ENCODE measurements around the gene KCNK3. TPM values are rescaled to one million over a fixed set of nuclear protein-coding genes. Genes with fewer than 3 reads are reported as not detected.

KCNK3 gene
- total RNA-seq, 1 donor from 2014 or later, result not detected

- TF ChIP-seq CTCF (IDR thresholded peaks at IDR 0.05; ENCODE audit: unreplicated experiment), result no peak
- Mint-ChIP-seq H3K36me3 (ENCODE audit: low read depth, unreplicated experiment) (no peaks in the 10 kb centered on the region), H3K27ac (ENCODE audit: unreplicated experiment) (peak overlapping the region; percentile 14), H3K4me3 (ENCODE audit: unreplicated experiment) (no peak overlapping the region), H3K9me3 (ENCODE audit: unreplicated experiment) (no peaks in the 10 kb centered on the region), H3K4me1 (ENCODE audit: unreplicated experiment) (no peaks in the 10 kb centered on the region), H3K27me3 (ENCODE audit: unreplicated experiment) (peaks cover 12% of the 10 kb centered on the region)
- DNase-seq (ENCODE audit: low spot score), result no peak
These were observed 15.9 kb downstream of the KCNK3 start for GRCh38 chr2:26708457-26708856.

GRCh38 chr2:26709323-26710110, 17.0 kb downstream of the KCNK3 start:
- H3K27ac Mint-ChIP-seq (ENCODE audit: unreplicated experiment), result peak overlapping the region; percentile 14
- no peak for DNase-seq (ENCODE audit: low spot score)
- no peaks in the 10 kb centered on the region for H3K9me3 Mint-ChIP-seq (ENCODE audit: unreplicated experiment)
- no peaks in the 10 kb centered on the region for H3K36me3 Mint-ChIP-seq (ENCODE audit: low read depth, unreplicated experiment)
- peaks cover 9% of the 10 kb centered on the region for H3K27me3 Mint-ChIP-seq (ENCODE audit: unreplicated experiment)
- no peak for TF ChIP-seq CTCF (IDR thresholded peaks at IDR 0.05; ENCODE audit: unreplicated experiment)
- H3K4me3 Mint-ChIP-seq (ENCODE audit: unreplicated experiment), result no peak overlapping the region
- H3K4me1 Mint-ChIP-seq (ENCODE audit: unreplicated experiment), result no peaks in the 10 kb centered on the region

- TF ChIP-seq CTCF (IDR thresholded peaks at IDR 0.05; ENCODE audit: unreplicated experiment), result no peak
- Mint-ChIP-seq H3K27ac (ENCODE audit: unreplicated experiment) (no peak overlapping the region), H3K4me1 (ENCODE audit: unreplicated experiment) (no peaks in the 10 kb centered on the region), H3K9me3 (ENCODE audit: unreplicated experiment) (no peaks in the 10 kb centered on the region), H3K4me3 (ENCODE audit: unreplicated experiment) (no peak overlapping the region), H3K27me3 (ENCODE audit: unreplicated experiment) (peaks cover 9% of the 10 kb centered on the region), H3K36me3 (ENCODE audit: low read depth, unreplicated experiment) (no peaks in the 10 kb centered on the region)
- no peak for DNase-seq (ENCODE audit: low spot score)
These were observed 17.6 kb downstream of the KCNK3 start for GRCh38 chr2:26710145-26710544.

GRCh38 chr2:26710743-26711456, 18.4 kb downstream of the KCNK3 start:
- no peaks in the 10 kb centered on the region for H3K36me3 Mint-ChIP-seq (ENCODE audit: low read depth, unreplicated experiment)
- no peaks in the 10 kb centered on the region for H3K9me3 Mint-ChIP-seq (ENCODE audit: unreplicated experiment)
- no peaks in the 10 kb centered on the region for H3K4me1 Mint-ChIP-seq (ENCODE audit: unreplicated experiment)
- H3K27ac Mint-ChIP-seq (ENCODE audit: unreplicated experiment), result no peak overlapping the region
- peaks cover 9% of the 10 kb centered on the region for H3K27me3 Mint-ChIP-seq (ENCODE audit: unreplicated experiment)
- no peak for DNase-seq (ENCODE audit: low spot score)
- H3K4me3 Mint-ChIP-seq (ENCODE audit: unreplicated experiment), result no peak overlapping the region
- no peak for TF ChIP-seq CTCF (IDR thresholded peaks at IDR 0.05; ENCODE audit: unreplicated experiment)
